Measurements from ENCODE around the gene PRIM1.

PRIM1 gene

DNA sequence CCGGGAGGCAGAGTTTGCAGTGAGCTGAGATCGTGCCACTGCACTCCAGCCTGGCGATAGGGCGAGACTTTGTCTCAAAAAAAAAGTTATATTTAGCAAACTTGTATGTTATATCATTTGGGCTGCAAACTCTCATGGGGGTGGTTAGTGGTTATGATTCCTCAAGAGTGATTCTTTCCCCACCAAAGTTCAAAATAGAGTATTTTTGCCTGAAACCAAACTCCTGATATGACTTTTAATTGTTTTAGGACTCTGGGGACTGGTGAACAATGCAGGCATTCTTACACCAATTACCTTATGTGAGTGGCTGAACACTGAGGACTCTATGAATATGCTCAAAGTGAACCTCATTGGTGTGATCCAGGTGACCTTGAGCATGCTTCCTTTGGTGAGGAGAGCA is 29.6 kb upstream of the PRIM1 start:
- no peaks in the 10 kb centered on the region for H3K4me1 ChIP-seq (ENCODE audit: control insufficient read depth in 1 of 2, insufficient read depth in 2 of 2, low read length in 2 of 2)
- no peaks in the 10 kb centered on the region for H3K36me3 ChIP-seq (ENCODE audit: control insufficient read depth in 1 of 2, insufficient read depth in 2 of 2, low read length in 2 of 2)
- no peak overlapping the region for H3K27ac ChIP-seq (ENCODE audit: low read length)
- no peaks in the 10 kb centered on the region for H3K9me3 ChIP-seq (ENCODE audit: control insufficient read depth in 1 of 2, low read length in 2 of 2)
- H3K27me3 ChIP-seq (ENCODE audit: low read depth, low read length), result no peaks in the 10 kb centered on the region
- H3K4me3 ChIP-seq (ENCODE audit: low read depth in 1 of 2, low read length in 2 of 2), result no peak overlapping the region

DNA sequence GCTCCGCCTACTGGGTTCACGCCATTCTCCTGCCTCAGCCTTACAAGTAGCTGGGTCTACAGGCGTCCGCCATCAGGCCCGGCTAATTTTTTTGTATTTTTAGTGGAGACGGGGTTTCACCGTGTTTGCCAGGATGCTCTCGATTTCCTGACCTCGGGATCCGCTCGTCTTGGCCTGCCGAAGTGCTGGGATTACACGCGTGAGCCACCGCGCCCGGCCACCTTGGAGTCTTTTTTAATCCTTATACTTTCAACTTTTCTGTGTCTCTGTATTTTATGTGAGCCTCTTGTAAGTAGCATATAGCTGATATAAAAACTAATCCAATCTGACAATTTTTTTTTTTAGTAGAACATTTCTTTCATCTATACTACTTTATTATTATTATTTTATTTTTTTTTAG is 26.6 kb upstream of the PRIM1 start:
- H3K27ac ChIP-seq (ENCODE audit: low read length), result no peak overlapping the region
- no peak overlapping the region for H3K4me3 ChIP-seq (ENCODE audit: low read depth in 1 of 2, low read length in 2 of 2)
- H3K9me3 ChIP-seq (ENCODE audit: control insufficient read depth in 1 of 2, low read length in 2 of 2), result no peaks in the 10 kb centered on the region
- H3K27me3 ChIP-seq (ENCODE audit: low read depth, low read length), result no peaks in the 10 kb centered on the region
- H3K36me3 ChIP-seq (ENCODE audit: control insufficient read depth in 1 of 2, insufficient read depth in 2 of 2, low read length in 2 of 2), result no peaks in the 10 kb centered on the region
- H3K4me1 ChIP-seq (ENCODE audit: control insufficient read depth in 1 of 2, insufficient read depth in 2 of 2, low read length in 2 of 2), result no peaks in the 10 kb centered on the region

DNA sequence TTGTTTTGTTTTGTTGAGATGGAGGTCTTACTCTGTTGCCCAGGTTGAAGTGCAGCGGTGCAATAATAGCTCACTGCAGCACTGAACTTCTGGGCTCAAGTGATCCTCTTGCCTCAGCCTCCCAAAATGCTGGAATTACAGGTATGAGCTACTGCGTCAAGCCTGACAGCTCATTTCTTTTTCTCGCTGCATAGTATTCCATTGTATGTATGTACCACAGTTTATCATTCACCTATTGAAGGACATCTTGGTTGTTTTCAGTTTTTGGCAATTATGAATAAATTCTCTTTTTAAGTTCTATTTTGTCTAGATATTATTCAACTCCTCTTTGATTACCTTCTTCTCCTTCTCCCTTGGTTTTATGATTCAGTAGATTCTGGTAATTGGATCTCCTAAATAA is 24.5 kb upstream of the PRIM1 start:
- Histone ChIP-seq H3K27ac (ENCODE audit: low read length) (no peak overlapping the region), H3K27me3 (ENCODE audit: low read depth, low read length) (no peaks in the 10 kb centered on the region), H3K4me1 (ENCODE audit: control insufficient read depth in 1 of 2, insufficient read depth in 2 of 2, low read length in 2 of 2) (no peaks in the 10 kb centered on the region), H3K36me3 (ENCODE audit: control insufficient read depth in 1 of 2, insufficient read depth in 2 of 2, low read length in 2 of 2) (no peaks in the 10 kb centered on the region), H3K4me3 (ENCODE audit: low read depth in 1 of 2, low read length in 2 of 2) (no peak overlapping the region), H3K9me3 (ENCODE audit: control insufficient read depth in 1 of 2, low read length in 2 of 2) (no peaks in the 10 kb centered on the region)

DNA sequence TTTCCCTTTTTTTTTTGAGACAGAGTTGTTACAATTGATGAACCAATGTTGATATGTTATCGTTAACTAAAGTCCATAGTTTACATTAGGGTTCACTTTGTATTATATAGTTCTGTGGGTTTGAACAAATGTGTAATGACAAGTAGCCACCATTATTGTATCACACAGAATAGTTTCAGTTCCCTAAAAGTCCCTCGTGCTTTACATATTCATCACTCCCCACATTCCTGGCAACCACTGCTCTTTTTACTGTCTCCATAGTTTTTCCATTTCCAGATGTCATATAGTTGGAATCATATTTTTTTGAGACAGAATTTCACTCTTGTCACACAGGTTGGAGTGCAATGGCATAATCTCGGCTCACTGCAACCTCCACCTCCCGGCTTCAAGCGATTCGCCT is 23.5 kb upstream of the PRIM1 start:
- no peak overlapping the region for H3K27ac ChIP-seq (ENCODE audit: low read length)
- H3K36me3 ChIP-seq (ENCODE audit: control insufficient read depth in 1 of 2, insufficient read depth in 2 of 2, low read length in 2 of 2), result no peaks in the 10 kb centered on the region
- no peaks in the 10 kb centered on the region for H3K9me3 ChIP-seq (ENCODE audit: control insufficient read depth in 1 of 2, low read length in 2 of 2)
- no peak overlapping the region for H3K4me3 ChIP-seq (ENCODE audit: low read depth in 1 of 2, low read length in 2 of 2)
- no peaks in the 10 kb centered on the region for H3K4me1 ChIP-seq (ENCODE audit: control insufficient read depth in 1 of 2, insufficient read depth in 2 of 2, low read length in 2 of 2)
- no peaks in the 10 kb centered on the region for H3K27me3 ChIP-seq (ENCODE audit: low read depth, low read length)

DNA sequence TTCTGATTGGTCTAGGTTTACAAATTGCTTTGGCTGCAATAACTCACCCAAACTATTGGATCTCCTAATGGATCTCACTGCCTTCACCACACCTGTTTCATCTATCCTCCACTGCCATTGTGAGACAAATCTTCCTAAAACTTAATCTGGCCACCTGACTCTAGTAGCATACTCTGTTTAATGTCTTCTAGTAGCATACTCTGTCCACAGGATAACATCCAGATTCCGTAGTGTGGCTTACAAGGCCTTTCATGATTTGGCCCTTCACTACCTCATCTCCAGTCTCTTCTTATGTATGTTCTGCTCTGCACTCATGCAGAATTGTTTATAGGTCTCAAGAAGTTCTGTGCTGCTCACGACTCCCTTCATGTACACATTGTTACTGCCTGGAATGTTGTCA is 21.0 kb upstream of the PRIM1 start:
- no peak overlapping the region for H3K27ac ChIP-seq (ENCODE audit: low read length)
- no peaks in the 10 kb centered on the region for H3K36me3 ChIP-seq (ENCODE audit: control insufficient read depth in 1 of 2, insufficient read depth in 2 of 2, low read length in 2 of 2)
- H3K4me1 ChIP-seq (ENCODE audit: control insufficient read depth in 1 of 2, insufficient read depth in 2 of 2, low read length in 2 of 2), result no peaks in the 10 kb centered on the region

DNA sequence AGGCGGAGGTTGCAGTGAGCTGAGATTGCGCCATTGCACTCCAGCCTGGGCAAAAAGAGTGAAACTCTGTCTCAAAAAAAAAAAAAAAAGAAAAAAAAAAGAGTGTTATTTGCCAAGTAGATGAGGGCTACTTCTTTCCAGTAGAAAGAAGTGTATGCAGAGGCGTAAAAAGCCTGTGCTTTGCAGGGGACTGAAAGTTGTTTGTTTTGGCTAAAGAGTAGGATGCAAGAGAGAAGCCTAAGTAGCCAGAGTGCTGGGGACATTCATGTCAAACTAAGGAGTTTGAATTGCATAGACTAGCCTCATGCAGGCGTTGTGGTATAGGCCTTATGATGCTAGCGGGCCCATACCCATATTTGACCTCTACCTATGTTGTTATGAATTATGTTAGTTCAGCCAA is 20.5 kb upstream of the PRIM1 start:
- Histone ChIP-seq H3K4me3 (ENCODE audit: low read depth in 1 of 2, low read length in 2 of 2) (no peak overlapping the region), H3K27me3 (ENCODE audit: low read depth, low read length) (no peaks in the 10 kb centered on the region), H3K27ac (ENCODE audit: low read length) (no peak overlapping the region), H3K4me1 (ENCODE audit: control insufficient read depth in 1 of 2, insufficient read depth in 2 of 2, low read length in 2 of 2) (no peaks in the 10 kb centered on the region), H3K36me3 (ENCODE audit: control insufficient read depth in 1 of 2, insufficient read depth in 2 of 2, low read length in 2 of 2) (no peaks in the 10 kb centered on the region), H3K9me3 (ENCODE audit: control insufficient read depth in 1 of 2, low read length in 2 of 2) (no peaks in the 10 kb centered on the region)

More for the DNA sequence above, 21.0 kb upstream of the PRIM1 start:
- no peaks in the 10 kb centered on the region for H3K27me3 ChIP-seq (ENCODE audit: low read depth, low read length)
- no peaks in the 10 kb centered on the region for H3K9me3 ChIP-seq (ENCODE audit: control insufficient read depth in 1 of 2, low read length in 2 of 2)
- H3K4me3 ChIP-seq (ENCODE audit: low read depth in 1 of 2, low read length in 2 of 2), result no peak overlapping the region

DNA sequence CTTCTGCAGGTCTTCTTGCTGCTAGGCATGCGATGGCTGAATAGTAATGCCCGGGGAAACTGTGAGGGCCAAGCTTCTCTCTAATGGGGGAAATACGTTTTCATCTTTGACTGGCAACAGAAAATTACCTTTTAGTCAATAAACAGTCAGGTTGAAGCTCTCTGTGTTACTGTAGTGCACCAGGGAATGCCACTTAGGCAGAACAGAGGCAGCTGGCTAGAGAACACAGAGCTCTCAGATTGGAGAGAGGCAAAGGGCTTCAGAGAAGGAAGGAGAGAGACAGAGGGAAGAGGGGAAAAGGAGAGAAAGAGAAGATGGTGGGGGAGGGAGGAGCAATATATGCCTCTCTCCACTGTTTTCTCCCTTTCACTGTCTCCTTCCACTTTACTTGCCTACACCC is 17.7 kb upstream of the PRIM1 start:
- Histone ChIP-seq H3K36me3 (ENCODE audit: control insufficient read depth in 1 of 2, insufficient read depth in 2 of 2, low read length in 2 of 2) (no peaks in the 10 kb centered on the region), H3K27me3 (ENCODE audit: low read depth, low read length) (no peaks in the 10 kb centered on the region), H3K4me1 (ENCODE audit: control insufficient read depth in 1 of 2, insufficient read depth in 2 of 2, low read length in 2 of 2) (no peaks in the 10 kb centered on the region), H3K27ac (ENCODE audit: low read length) (no peak overlapping the region), H3K4me3 (ENCODE audit: low read depth in 1 of 2, low read length in 2 of 2) (no peak overlapping the region), H3K9me3 (ENCODE audit: control insufficient read depth in 1 of 2, low read length in 2 of 2) (no peaks in the 10 kb centered on the region)

DNA sequence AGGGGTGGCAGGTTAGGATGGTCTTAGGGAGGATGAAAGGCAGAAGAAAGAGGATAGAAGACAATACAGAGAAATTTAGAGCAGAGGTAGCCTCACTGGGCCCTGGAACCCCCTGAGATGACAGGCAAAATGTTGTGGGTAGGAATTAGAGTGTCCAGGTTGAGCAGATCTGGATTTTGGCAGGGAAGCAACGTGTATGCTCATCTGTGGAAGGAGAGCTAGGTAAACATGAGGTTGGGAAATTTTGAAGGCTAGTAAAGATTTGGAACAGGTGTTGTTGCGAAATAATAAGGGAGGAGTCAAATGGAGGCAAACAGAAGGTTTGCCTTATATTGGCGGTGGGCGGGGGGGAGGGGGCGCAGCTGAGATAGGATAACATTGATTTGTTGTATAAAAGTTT is 16.3 kb upstream of the PRIM1 start:
- Histone ChIP-seq H3K4me3 (ENCODE audit: low read depth in 1 of 2, low read length in 2 of 2) (no peak overlapping the region), H3K4me1 (ENCODE audit: control insufficient read depth in 1 of 2, insufficient read depth in 2 of 2, low read length in 2 of 2) (no peaks in the 10 kb centered on the region), H3K27ac (ENCODE audit: low read length) (no peak overlapping the region), H3K27me3 (ENCODE audit: low read depth, low read length) (no peaks in the 10 kb centered on the region), H3K36me3 (ENCODE audit: control insufficient read depth in 1 of 2, insufficient read depth in 2 of 2, low read length in 2 of 2) (no peaks in the 10 kb centered on the region), H3K9me3 (ENCODE audit: control insufficient read depth in 1 of 2, low read length in 2 of 2) (no peaks in the 10 kb centered on the region)

DNA sequence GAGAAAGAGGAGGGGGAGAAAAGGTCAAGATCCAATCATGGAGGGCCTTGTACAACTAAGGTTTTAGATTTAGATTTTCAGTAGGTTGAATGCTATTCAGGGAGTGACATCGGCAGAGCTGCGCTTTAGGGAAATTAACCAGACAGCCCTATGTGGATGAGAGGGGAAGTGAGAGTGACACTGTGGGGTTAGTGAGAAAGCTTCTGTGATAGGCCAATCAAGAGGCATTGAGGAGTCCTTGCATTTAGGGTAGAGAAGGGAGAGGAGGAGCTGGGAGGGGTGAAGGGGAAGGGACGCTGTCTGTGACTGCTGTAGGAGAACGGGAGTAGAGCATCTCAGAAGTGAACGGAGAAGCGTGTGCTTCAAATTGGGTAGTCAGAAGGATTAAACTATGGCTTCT is 14.4 kb upstream of the PRIM1 start:
- H3K9me3 ChIP-seq (ENCODE audit: control insufficient read depth in 1 of 2, low read length in 2 of 2), result no peaks in the 10 kb centered on the region
- H3K27me3 ChIP-seq (ENCODE audit: low read depth, low read length), result no peaks in the 10 kb centered on the region
- H3K4me1 ChIP-seq (ENCODE audit: control insufficient read depth in 1 of 2, insufficient read depth in 2 of 2, low read length in 2 of 2), result no peaks in the 10 kb centered on the region
- no peak overlapping the region for H3K27ac ChIP-seq (ENCODE audit: low read length)
- H3K4me3 ChIP-seq (ENCODE audit: low read depth in 1 of 2, low read length in 2 of 2), result no peak overlapping the region
- H3K36me3 ChIP-seq (ENCODE audit: control insufficient read depth in 1 of 2, insufficient read depth in 2 of 2, low read length in 2 of 2), result no peaks in the 10 kb centered on the region

DNA sequence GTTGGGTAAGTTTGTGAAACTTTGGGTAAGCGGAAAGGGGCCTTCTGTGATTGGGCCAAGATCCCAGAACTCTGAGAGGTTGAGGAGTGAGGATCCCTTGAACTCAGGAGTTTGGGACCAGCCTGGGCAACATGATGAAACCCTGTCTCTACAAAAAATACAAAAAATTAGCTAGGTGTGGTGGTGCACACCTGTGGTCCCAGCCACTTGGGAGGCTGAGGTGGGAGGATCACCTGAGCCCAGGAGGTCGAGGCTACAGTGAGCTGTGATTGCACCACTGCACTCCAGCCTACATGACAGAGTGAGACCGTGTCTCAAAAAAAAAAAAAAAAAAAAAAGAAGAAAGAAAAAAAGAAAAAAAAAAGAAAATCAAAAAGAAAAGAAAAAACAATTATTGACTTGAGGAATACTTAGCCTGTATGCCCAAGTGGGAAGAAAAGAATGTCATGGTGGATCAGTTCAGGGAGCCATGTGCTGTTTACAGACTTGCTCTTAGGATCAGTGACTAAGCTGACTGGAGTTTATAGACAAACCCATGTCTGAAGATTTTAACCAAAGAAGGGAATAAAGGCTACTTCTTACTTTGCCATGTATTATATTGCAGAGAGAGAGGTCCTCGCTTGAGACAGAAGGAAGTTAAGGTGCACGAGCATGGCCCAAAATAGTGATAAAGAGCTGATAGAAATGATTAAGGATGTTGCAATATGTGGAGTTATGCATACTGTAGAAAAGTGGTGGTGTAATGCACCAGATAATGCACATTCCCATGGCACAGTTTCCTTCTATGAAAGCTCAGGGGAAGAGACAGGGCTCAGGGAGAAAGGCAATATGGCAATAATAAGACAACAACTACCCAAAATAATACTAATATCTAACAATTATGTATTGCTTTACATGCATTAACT is 11.9 kb upstream of the PRIM1 start:
- Histone ChIP-seq H3K36me3 (ENCODE audit: control insufficient read depth in 1 of 2, insufficient read depth in 2 of 2, low read length in 2 of 2) (no peaks in the 10 kb centered on the region), H3K27ac (ENCODE audit: low read length) (no peak overlapping the region), H3K9me3 (ENCODE audit: control insufficient read depth in 1 of 2, low read length in 2 of 2) (peaks cover 0 to 3% of the 10 kb centered on the region in 2 donors), H3K27me3 (ENCODE audit: low read depth, low read length) (no peaks in the 10 kb centered on the region), H3K4me1 (ENCODE audit: control insufficient read depth in 1 of 2, insufficient read depth in 2 of 2, low read length in 2 of 2) (no peaks in the 10 kb centered on the region), H3K4me3 (ENCODE audit: low read depth in 1 of 2, low read length in 2 of 2) (no peak overlapping the region)

DNA sequence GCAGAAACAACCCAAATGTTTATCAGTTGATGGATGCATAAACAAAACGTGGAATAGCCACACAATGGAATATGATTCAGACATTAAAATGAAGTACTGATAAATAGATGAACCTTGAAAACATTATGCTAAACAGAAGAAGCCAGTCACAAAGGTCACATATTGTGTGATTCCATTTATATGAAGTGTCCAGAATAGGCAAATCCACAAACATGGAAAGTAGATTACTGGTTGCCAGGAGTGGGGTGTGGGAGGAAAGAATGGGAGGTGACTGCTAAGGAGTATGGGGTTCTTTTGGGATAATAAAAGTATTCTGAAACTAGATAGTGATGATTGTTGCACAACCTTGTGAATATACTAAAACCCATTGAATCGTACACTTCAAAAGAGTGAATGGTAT is 9.7 kb upstream of the PRIM1 start:
- Histone ChIP-seq H3K4me3 (ENCODE audit: low read depth in 1 of 2, low read length in 2 of 2) (no peak overlapping the region), H3K27ac (ENCODE audit: low read length) (no peak overlapping the region), H3K27me3 (ENCODE audit: low read depth, low read length) (no peaks in the 10 kb centered on the region), H3K36me3 (ENCODE audit: control insufficient read depth in 1 of 2, insufficient read depth in 2 of 2, low read length in 2 of 2) (no peaks in the 10 kb centered on the region), H3K9me3 (ENCODE audit: control insufficient read depth in 1 of 2, low read length in 2 of 2) (peaks cover 0 to 4% of the 10 kb centered on the region in 2 donors), H3K4me1 (ENCODE audit: control insufficient read depth in 1 of 2, insufficient read depth in 2 of 2, low read length in 2 of 2) (no peaks in the 10 kb centered on the region)

DNA sequence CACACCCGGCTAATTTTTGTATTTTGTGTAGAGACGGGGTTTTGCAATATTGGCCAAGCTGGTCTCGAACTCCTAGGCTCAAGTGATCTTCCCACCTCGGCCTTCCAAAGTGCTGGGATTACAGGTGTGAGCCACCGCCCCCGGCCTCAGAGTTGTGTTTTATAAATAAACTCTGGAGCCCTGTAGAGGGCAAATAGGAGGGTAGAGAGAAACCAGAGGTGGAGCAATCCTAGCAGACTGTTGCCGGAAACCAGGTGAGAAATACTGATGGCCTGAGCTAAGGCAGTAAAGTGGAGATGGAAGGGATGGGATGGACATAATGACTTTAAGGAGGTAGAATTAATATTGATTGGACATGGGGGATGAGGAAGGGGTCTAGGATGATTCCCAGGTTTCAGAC is 8.3 kb upstream of the PRIM1 start:
- no peak overlapping the region for H3K27ac ChIP-seq (ENCODE audit: low read length)
- H3K27me3 ChIP-seq (ENCODE audit: low read depth, low read length), result no peaks in the 10 kb centered on the region
- H3K4me3 ChIP-seq (ENCODE audit: low read depth in 1 of 2, low read length in 2 of 2), result no peak overlapping the region
- H3K4me1 ChIP-seq (ENCODE audit: control insufficient read depth in 1 of 2, insufficient read depth in 2 of 2, low read length in 2 of 2), result no peaks in the 10 kb centered on the region
- peaks cover 0 to 4% of the 10 kb centered on the region in 2 donors for H3K9me3 ChIP-seq (ENCODE audit: control insufficient read depth in 1 of 2, low read length in 2 of 2)
- no peaks in the 10 kb centered on the region for H3K36me3 ChIP-seq (ENCODE audit: control insufficient read depth in 1 of 2, insufficient read depth in 2 of 2, low read length in 2 of 2)

Measured in muscle layer of duodenum (tissue), 2 donors.